ENCODE data around the gene NUP153. TPM values are rescaled to one million over a fixed set of nuclear protein-coding genes. Genes with fewer than 3 reads are reported as not detected.
"Not testable (repeated sequence)": the region's sequence is repeated elsewhere in the genome, so short reads cannot be mapped to it uniquely, and the experiment has no call there.

Gene NUP153
- total RNA-seq, 1 experiment from 2014 or later: 104 TPM

- ChIA-PET CTCF (interaction anchor here (0.9 kb wide), 1 partner anchor 225 kb away, joined by 3 read pairs; no protein-coding TSS in a partner anchor), POLR2A (ENCODE audit: low non-redundant PET) (no interaction called here)
- Histone ChIP-seq H3K36me3 (ENCODE audit: insufficient read depth, low read length, poor library complexity, severe bottlenecking) (no peaks in the 10 kb centered on the region), H3K9me3 (ENCODE audit: low read depth, low read length, poor library complexity, severe bottlenecking) (no peaks in the 10 kb centered on the region), H3K4me3 (ENCODE audit: low read depth, low read length, poor library complexity, severe bottlenecking) (no peak overlapping the region), H3K27ac (ENCODE audit: low read depth, low read length, poor library complexity, severe bottlenecking) (no peak overlapping the region), H3K4me1 (ENCODE audit: insufficient read depth, low read length, poor library complexity, severe bottlenecking) (no peaks in the 10 kb centered on the region), H3K27me3 (replicated peaks; ENCODE audit: insufficient read depth, low read depth, low read length, poor library complexity) (no peaks in the 10 kb centered on the region)
- DNase-seq (ENCODE audit: low spot score): peak; percentile 65
- intact Hi-C loops (cut with micrococcal nuclease; ENCODE audit: unreplicated experiment): loop anchor here (10.0 kb wide), 2 partner anchors 535 to 915 kb away; partner anchors contain the start of gene NHLRC1
- TF ChIP-seq CTCF (conservative IDR thresholded peaks at IDR 0.05; ENCODE audit: low read depth, low read length): 0 out of 2 replicates have a peak, but pooled peaks have one; percentile 27
- no peak for TF ChIP-seq EZH2 (IDR thresholded peaks at IDR 0.05; ENCODE audit: borderline replicate concordance, low read depth, low read length, poor library complexity, severe bottlenecking)
- BruUV-seq (replicated peaks): no TSS peak
These were observed 117.2 kb downstream of the NUP153 start for GRCh38 chr6:17589406-17590096.

- no TSS peak for BruUV-seq (replicated peaks)
- CTCF ChIA-PET: no interaction called here
- TF ChIP-seq CTCF (conservative IDR thresholded peaks at IDR 0.05; ENCODE audit: low read depth, low read length): no peak
- TF ChIP-seq EZH2 (IDR thresholded peaks at IDR 0.05; ENCODE audit: borderline replicate concordance, low read depth, low read length, poor library complexity, severe bottlenecking): no peak
These were observed 118.7 kb downstream of the NUP153 start for GRCh38 chr6:17588011-17588410.

GRCh38 chr6:17586623-17587022, 120.1 kb downstream of the NUP153 start:
- H3K27ac ChIP-seq (ENCODE audit: low read depth, low read length, poor library complexity, severe bottlenecking); H3K27me3 ChIP-seq (replicated peaks; ENCODE audit: insufficient read depth, low read depth, low read length, poor library complexity); CTCF ChIA-PET; BruUV-seq (replicated peaks); H3K4me3 ChIP-seq (ENCODE audit: low read depth, low read length, poor library complexity, severe bottlenecking); POLR2A ChIA-PET (ENCODE audit: low non-redundant PET); DNase-seq (ENCODE audit: low spot score); H3K4me1 ChIP-seq (ENCODE audit: insufficient read depth, low read length, poor library complexity, severe bottlenecking); H3K36me3 ChIP-seq (ENCODE audit: insufficient read depth, low read length, poor library complexity, severe bottlenecking); H3K9me3 ChIP-seq (ENCODE audit: low read depth, low read length, poor library complexity, severe bottlenecking): not testable (repeated sequence)
- intact Hi-C loops (cut with micrococcal nuclease; ENCODE audit: unreplicated experiment): loop anchor here (10.0 kb wide), 2 partner anchors 538 to 918 kb away; partner anchors contain the start of gene NHLRC1

More at GRCh38 chr6:17588011-17588410, 118.7 kb downstream of the NUP153 start:
- H3K27me3 ChIP-seq (replicated peaks; ENCODE audit: insufficient read depth, low read depth, low read length, poor library complexity): no peaks in the 10 kb centered on the region
- POLR2A ChIA-PET (ENCODE audit: low non-redundant PET): no interaction called here
- intact Hi-C loops (cut with micrococcal nuclease; ENCODE audit: unreplicated experiment): loop anchor here (10.0 kb wide), 2 partner anchors 537 to 917 kb away; partner anchors contain the start of gene NHLRC1
- no peaks in the 10 kb centered on the region for H3K4me1 ChIP-seq (ENCODE audit: insufficient read depth, low read length, poor library complexity, severe bottlenecking)
- no peak overlapping the region for H3K27ac ChIP-seq (ENCODE audit: low read depth, low read length, poor library complexity, severe bottlenecking)
- no peak overlapping the region for H3K4me3 ChIP-seq (ENCODE audit: low read depth, low read length, poor library complexity, severe bottlenecking)
- no peaks in the 10 kb centered on the region for H3K9me3 ChIP-seq (ENCODE audit: low read depth, low read length, poor library complexity, severe bottlenecking)
- no peak for DNase-seq (ENCODE audit: low spot score)
- no peaks in the 10 kb centered on the region for H3K36me3 ChIP-seq (ENCODE audit: insufficient read depth, low read length, poor library complexity, severe bottlenecking)

Measured in A673 (cell line).